Measurements from ENCODE around the gene FLVCR2.

Gene FLVCR2

GRCh38 chr14:75630695-75631452 is 52.5 kb downstream of the FLVCR2 start:
- DNase-seq (ENCODE audit: low spot score), result no peak

- DNase-seq (ENCODE audit: low spot score), result no peak
Observed at GRCh38 chr14:75631453-75631831, 53.0 kb downstream of the FLVCR2 start.

GRCh38 chr14:75634848-75635247 is 56.4 kb downstream of the FLVCR2 start:
- DNase-seq (ENCODE audit: low spot score), result no peak

DNA sequence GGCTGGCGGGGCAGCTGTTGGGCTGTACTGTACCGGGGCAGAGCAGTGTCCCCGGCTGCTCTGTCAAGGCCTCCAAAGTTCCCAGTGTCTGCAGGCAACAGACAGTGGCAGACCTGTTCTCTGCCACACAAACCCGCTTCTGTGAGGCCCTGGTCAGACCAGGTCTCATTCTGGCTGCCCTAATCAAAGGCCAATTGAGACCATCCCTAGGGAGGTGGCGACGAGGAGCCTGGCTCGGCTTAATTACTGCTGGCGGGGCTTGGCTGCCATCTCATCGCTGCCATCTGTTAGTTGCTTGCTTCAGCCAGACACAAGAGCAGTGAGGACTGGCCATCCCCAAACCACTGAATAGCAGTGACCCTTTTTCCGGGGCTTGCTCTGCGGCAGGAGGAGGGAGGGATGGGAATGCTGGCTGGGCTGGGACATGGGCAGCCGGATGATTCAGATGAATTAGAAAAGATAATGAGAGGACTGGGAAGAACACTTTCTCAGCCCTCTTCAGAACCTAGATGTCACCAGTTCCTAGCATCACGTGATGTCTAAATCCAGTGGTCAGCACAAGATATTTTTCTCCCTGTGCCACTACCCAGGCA is 57.8 kb downstream of the FLVCR2 start:
- peak; percentile 60 for DNase-seq (ENCODE audit: low spot score)

- no peak for DNase-seq (ENCODE audit: low spot score)
Observed at GRCh38 chr14:75640876-75641275, 62.5 kb downstream of the FLVCR2 start.

DNA sequence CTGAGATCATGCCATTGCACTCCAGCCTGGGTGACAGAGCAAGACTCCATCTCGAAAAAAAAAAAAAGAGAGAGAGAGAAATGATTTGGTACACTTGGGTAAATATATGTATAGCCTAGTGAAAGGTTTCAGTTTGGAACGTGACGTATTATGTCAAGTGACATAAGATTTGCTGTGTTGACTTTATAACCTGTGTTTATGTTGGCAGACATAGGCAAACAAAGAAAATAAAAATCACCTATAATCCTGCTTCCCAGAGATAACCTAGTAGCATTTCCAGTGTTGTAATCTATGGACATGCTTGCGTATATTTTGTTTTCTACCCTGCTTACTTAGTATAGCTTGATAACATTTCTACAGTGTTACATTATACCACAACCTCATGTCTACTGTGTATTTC is 65.6 kb downstream of the FLVCR2 start:
- no peak for DNase-seq (ENCODE audit: low spot score)

- DNase-seq (ENCODE audit: low spot score), result no peak
Observed at GRCh38 chr14:75645056-75645455, 66.6 kb downstream of the FLVCR2 start.

GRCh38 chr14:75646762-75647161 is 68.3 kb downstream of the FLVCR2 start:
- DNase-seq (ENCODE audit: low spot score), result no peak

GRCh38 chr14:75647640-75648039 is 69.2 kb downstream of the FLVCR2 start:
- no peak for DNase-seq (ENCODE audit: low spot score)

DNA sequence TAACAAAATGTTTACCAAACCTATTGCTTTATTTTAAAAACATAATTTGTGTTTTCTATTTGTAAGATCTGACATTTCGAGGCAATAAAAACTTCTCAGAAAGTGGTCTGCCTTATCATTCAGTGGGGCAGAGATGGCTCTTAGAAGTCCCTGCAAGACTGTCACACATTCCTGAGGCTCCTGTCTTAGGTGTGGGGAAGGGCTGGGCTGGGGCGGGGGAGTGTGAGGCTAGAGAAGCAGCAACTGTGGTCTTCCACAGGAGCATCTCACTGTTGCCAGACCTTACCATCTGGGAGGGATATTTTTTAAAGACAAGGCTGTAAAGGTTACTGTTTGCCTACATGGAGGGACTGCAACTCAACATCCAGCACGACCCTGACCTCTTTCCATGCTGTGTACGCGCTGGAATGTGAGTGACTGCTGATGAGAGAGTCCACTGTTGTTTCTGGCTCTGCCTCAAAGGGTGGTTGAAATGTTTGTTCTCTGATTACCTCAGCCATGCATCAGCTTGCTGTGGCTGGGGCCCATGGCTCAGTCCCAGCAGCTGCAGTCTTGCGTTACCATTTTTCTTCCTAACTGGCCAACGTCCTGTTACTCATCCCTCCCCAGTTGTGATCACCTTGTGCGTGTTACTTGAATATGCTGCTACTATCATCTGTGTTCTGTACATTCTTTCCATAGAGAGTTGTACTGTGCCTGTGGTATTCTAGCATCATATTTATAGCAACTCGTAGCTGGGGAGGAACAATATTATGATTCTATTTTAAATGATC is 69.8 kb downstream of the FLVCR2 start:
- DNase-seq (ENCODE audit: low spot score), result peak; percentile 37

GRCh38 chr14:75649337-75649736 is 70.9 kb downstream of the FLVCR2 start:
- DNase-seq (ENCODE audit: low spot score), result no peak

GRCh38 chr14:75649773-75650172 is 71.4 kb downstream of the FLVCR2 start:
- DNase-seq (ENCODE audit: low spot score), result no peak

DNA sequence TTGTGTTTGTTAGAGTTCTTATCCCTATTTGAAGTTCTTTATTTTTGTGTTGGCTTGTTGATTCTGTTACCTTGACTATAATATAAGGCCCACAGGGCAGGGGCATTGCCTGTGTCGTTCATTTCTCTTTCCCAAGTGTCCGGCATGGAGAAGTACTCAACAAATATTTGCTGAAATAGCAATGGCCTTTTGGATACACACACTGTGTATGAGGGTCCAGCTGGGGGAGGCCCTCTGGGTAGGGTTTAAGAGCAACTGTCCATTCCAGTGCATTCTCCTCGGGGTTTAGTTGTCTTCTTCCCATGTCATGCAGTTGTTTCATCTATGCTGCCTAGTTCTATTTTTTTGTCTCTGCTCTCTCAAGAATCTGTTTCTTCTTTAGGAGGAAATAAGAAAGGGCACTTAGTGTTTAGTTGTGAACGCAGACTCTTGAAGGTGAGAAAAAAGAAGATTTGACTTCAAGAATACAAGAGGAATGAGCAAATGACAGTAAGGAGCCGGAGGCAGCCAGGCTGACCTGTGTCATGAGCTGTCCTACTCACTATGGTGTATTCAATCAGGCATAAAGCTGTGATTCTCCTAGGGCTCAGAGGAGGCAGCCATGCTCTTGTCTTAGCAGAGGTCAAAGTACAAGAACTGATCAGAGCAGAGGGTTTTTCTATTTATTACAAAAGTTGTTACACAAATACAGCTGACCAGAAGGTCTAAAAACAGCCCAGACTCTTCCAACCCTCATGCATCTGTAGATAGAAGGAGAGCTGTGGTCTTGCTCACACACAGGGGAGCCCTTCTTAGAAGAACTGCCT is 72.0 kb downstream of the FLVCR2 start:
- no peak for DNase-seq (ENCODE audit: low spot score)

DNA sequence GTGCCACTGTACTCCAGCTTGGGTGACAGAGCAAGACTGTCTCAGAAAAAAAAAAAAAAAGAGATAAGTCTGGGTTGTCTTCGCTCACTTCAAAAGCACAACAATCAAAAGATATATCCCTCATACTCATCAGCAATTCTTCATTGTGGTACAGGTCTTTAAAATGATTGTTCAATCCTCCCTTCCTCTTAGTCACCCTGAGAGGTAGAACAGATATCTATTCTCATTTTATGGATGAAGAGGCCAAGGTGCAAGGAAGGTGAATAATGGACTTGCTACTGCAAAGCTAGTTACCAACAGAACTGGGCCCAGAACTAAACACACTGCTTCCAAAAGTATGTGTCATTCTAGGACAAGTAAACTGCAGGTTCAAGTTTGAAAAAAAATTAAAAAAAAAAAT is 75.1 kb downstream of the FLVCR2 start:
- DNase-seq (ENCODE audit: low spot score), result no peak

DNA sequence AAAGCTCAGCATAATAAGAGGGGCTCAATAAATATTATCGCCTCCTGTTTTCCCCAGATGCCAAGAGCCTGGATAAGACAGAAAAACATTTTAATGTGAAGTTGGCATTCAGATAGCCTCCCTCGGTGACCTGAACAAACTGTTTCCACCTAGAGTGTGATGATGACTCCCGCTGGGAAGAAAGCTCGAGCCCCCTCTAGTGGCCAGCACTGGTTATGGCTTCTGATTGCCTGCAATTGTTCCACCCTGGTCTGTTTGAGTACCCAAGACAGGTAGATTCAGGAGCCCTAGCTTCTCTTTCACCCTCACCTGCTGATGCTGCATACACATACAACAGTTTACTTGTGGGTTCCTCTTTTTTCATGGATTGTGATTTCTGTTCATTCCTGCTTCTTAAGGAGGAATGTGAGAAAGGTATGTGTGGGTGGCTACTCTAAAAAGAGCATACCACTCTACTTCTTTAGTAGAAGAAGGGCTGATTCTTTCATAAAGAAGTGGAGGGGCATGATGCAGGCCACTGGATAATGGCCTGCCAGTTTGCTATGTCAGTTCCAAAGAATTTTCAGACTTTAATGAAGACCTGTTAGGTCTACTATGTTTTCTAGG is 75.8 kb downstream of the FLVCR2 start:
- DNase-seq (ENCODE audit: low spot score), result peak; percentile 81

DNA sequence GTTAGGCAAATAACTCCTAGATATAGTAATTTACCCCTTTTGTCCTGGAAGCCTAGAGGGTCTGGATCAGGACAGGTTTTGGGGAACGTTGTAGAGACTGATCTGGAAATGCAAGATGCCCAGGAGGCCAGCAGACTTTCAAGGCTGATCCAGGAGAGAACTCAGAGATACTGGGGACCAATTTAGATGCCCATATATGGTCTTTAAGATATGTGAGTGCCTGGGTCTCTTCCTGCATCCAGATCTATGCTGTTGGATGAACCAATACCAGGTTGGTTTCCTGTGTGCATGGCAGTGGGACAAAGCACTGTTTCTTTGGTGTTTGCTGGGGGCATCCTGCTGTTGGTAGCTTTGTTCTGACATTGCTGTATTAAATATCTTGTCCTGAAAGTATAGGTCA is 76.8 kb downstream of the FLVCR2 start:
- DNase-seq (ENCODE audit: low spot score), result no peak

- no peak for DNase-seq (ENCODE audit: low spot score)
Observed at GRCh38 chr14:75657331-75657730, 78.9 kb downstream of the FLVCR2 start.

GRCh38 chr14:75658957-75659356 is 80.5 kb downstream of the FLVCR2 start:
- no peak for DNase-seq (ENCODE audit: low spot score)

DNA sequence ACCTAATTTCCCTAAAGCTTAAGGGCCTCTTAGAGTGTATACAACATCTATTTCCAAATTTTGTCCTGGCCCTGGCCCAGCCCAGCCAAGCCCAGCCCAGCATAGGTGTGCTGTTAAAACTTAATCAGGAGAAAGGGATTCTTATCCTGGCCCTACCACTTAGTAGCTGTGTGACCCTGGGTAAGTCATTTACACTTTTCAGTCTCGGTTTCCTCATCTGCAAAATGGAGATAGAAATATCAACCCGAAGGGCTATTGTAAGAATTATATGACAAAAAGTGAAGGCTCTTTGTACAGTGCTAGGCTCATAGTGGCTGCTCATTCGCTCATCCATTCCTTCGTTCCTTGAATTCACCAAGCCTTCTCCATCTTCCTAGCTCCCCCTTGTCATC is 81.8 kb downstream of the FLVCR2 start:
- DNase-seq (ENCODE audit: low spot score), result no peak

GRCh38 chr14:75660630-75661498 is 82.4 kb downstream of the FLVCR2 start, which contains the start of the genes ERG28 and TTLL5:
Gene ERG28 (minus strand): TSS chr14:75660876. CDS start chr14:75657502, 3,374 bp downstream.
Gene TTLL5 (plus strand): TSS chr14:75661246. CDS start chr14:75663150, 1,904 bp downstream.
- DNase-seq (ENCODE audit: low spot score), result peak; percentile 99

DNA sequence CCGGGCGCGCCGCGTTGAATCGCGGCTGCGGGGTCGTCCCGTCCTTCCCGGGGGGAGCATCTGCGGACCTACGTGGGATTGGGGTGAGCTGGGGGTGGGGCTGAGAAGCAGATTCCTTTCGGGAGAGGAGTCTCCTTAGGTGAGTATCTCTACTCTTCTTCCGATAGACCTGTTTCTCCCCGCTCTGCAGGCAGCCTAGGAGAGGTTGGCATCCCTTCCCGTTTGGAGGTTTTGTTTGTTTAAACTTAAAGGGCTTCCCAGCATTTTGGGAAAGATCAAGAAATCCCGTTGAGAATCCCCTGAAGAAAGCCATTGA is 83.0 kb downstream of the FLVCR2 start:
- DNase-seq (ENCODE audit: low spot score), result no peak
